H1 (cell line): ENCODE data around the gene TRAPPC2L. TPM values are rescaled to one million over a fixed set of nuclear protein-coding genes. Genes with fewer than 3 reads are reported as not detected.

Source experiments
- CTCF ChIA-PET: fragments of 300-600 bp; sonication (Branson Sonifier 250); formaldehyde crosslinking; loops from one replicate; lab custom pipeline; 2021; ENCODE audit not compliant: partially characterized antibody; lab: Charles Lee
- POLR2A ChIA-PET: fragments of 300-600 bp; sonication (Branson Sonifier 250); formaldehyde crosslinking; loops from one replicate; lab custom pipeline; 2021; ENCODE audit warnings: inconsistent platforms; ENCODE audit not compliant: partially characterized antibody; lab: Charles Lee
- DNase-seq, 2 experiments: peaks; one replicate each; pipeline versions ENCODE4 v3.0.0 to v3.0.0-alpha.2; 2010 to 2022; ENCODE audit warnings: low spot score in 2 of 2, low read depth in 1 of 2, mixed read lengths in 1 of 2
- FAIRE-seq: peaks from 2 replicates; lab custom pipeline; 2011; peaks lifted over from hg19 to GRCh38; lab: Jason Lieb, UNC
- H2AFZ ChIP-seq: 2 replicates; pipeline ENCODE4 v1.8.1; 2012; ENCODE audit warnings: low read length, inconsistent platforms
- H2AK5ac ChIP-seq: 2 replicates; pipeline ENCODE4 v1.6.1; 2013; ENCODE audit warnings: low read depth, low read length
- H2BK120ac ChIP-seq: replicated peaks from 2 replicates; pipeline ENCODE3; 2013; ENCODE audit warnings: low read depth, low read length, inconsistent platforms
- H2BK12ac ChIP-seq: 2 replicates; pipeline ENCODE4 v1.6.1; 2013; ENCODE audit warnings: low read depth, low read length
- H2BK15ac ChIP-seq: 2 replicates; pipeline ENCODE4 v1.6.1; 2013; ENCODE audit warnings: low read length
- H2BK20ac ChIP-seq: 2 replicates; pipeline ENCODE4 v1.6.1; 2013; ENCODE audit warnings: low read length
- H2BK5ac ChIP-seq: 2 replicates; pipeline ENCODE4 v1.6.1; 2013; ENCODE audit warnings: low read depth, low read length
- H3K14ac ChIP-seq: 2 replicates; pipeline ENCODE4 v1.6.1; 2013; ENCODE audit warnings: inconsistent platforms; ENCODE audit not compliant: insufficient read length
- H3K18ac ChIP-seq: 2 replicates; pipeline ENCODE4 v1.6.1; 2013; ENCODE audit warnings: low read length; ENCODE audit errors: extremely low read depth
- H3K23ac ChIP-seq: 2 replicates; pipeline ENCODE4 v1.6.1; 2013; ENCODE audit warnings: inconsistent platforms; ENCODE audit not compliant: insufficient read length
- H3K23me2 ChIP-seq: 2 replicates; pipeline ENCODE4 v1.6.1; 2013; ENCODE audit warnings: low read depth, low read length
- H3K27ac ChIP-seq: 2 replicates; pipeline ENCODE4 v1.6.1; 2011; ENCODE audit warnings: low read depth, low read length, inconsistent platforms
- H3K27me3 ChIP-seq, 4 experiments: replicated peaks in 1 of 4; 1 replicate in 1 of 4; 2 replicates in 3 of 4; pipeline versions ENCODE4 v1.6.1 to v1.8.1; 2011 to 2013; ENCODE audit warnings: low read length in 3 of 4, mild to moderate bottlenecking in 3 of 4, inconsistent platforms in 2 of 4, mixed read lengths in 2 of 4, moderate library complexity in 1 of 4; ENCODE audit not compliant: control insufficient read depth in 3 of 4, insufficient read depth in 3 of 4; ENCODE audit errors: extremely low read depth in 1 of 4
- H3K36me3 ChIP-seq, 4 experiments: 2 replicates each; pipeline versions ENCODE4 v1.6.1 to v1.8.1; 2011 to 2013; ENCODE audit warnings: mild to moderate bottlenecking in 4 of 4, low read length in 3 of 4, moderate library complexity in 2 of 4, control low read depth in 1 of 4, inconsistent platforms in 1 of 4; ENCODE audit not compliant: insufficient read depth in 4 of 4, control insufficient read depth in 2 of 4
- H3K4ac ChIP-seq: replicated peaks from 2 replicates; pipeline ENCODE3; 2013; ENCODE audit warnings: low read length, low read depth, mixed read lengths, inconsistent platforms; ENCODE audit not compliant: insufficient read length
- H3K4me1 ChIP-seq, 4 experiments: replicated peaks in 1 of 4; 1 replicate in 1 of 4; 2 replicates in 3 of 4; pipeline versions ENCODE4 v1.6.1 to v1.8.1; 2011 to 2013; ENCODE audit warnings: low read length in 3 of 4, inconsistent platforms in 2 of 4, mixed read lengths in 1 of 4; ENCODE audit not compliant: insufficient read depth in 4 of 4, control insufficient read depth in 3 of 4
- H3K4me2 ChIP-seq, 2 experiments: 2 replicates each; pipeline versions ENCODE4 v1.6.1 to v1.8.1; 2011 to 2013; ENCODE audit warnings: low read depth in 2 of 2, low read length in 2 of 2, control low read depth in 1 of 2, inconsistent platforms in 1 of 2, mild to moderate bottlenecking in 1 of 2; ENCODE audit not compliant: insufficient read depth in 1 of 2
- H3K4me3 ChIP-seq, 4 experiments: fragments of 200-600, 300-600 bp in 1 of 4; sonication (generic), shearing (Covaris generic), sonication (Bioruptor Twin) in 1 of 4; 2 replicates each; pipeline versions ENCODE4 v1.5.1 to v1.8.1; 2011 to 2016; ENCODE audit warnings: low read length in 4 of 4, low read depth in 3 of 4, control low read depth in 2 of 4, inconsistent platforms in 2 of 4, mild to moderate bottlenecking in 2 of 4, mixed read lengths in 1 of 4, moderate library complexity in 1 of 4; ENCODE audit not compliant: insufficient read depth in 2 of 4; ENCODE audit errors: extremely low read depth in 1 of 4
- H3K56ac ChIP-seq: replicated peaks from 2 replicates; pipeline ENCODE3; 2013; ENCODE audit warnings: low read depth, mild to moderate bottlenecking, mixed read lengths, low read length, inconsistent platforms; ENCODE audit not compliant: insufficient read length
- H3K79me1 ChIP-seq: 2 replicates; pipeline ENCODE4 v1.6.1; 2013; ENCODE audit warnings: low read depth, low read length, control low read depth
- H3K79me2 ChIP-seq, 2 experiments: 2 replicates each; pipeline versions ENCODE4 v1.6.1 to v1.8.1; 2012 to 2013; ENCODE audit warnings: low read length in 2 of 2, mild to moderate bottlenecking in 2 of 2, inconsistent platforms in 1 of 2; ENCODE audit not compliant: insufficient read depth in 2 of 2, control insufficient read depth in 1 of 2
- H3K9ac ChIP-seq, 4 experiments: replicated peaks in 1 of 4; 1 replicate in 1 of 4; 2 replicates in 3 of 4; pipeline versions ENCODE4 v1.6.1 to v1.8.1; 2011 to 2013; ENCODE audit warnings: low read depth in 3 of 4, low read length in 3 of 4, control low read depth in 2 of 4, mild to moderate bottlenecking in 2 of 4, moderate library complexity in 2 of 4, inconsistent platforms in 1 of 4; ENCODE audit errors: extremely low read depth in 1 of 4
- H3K9me3 ChIP-seq, 2 experiments: 2 replicates each; pipeline versions ENCODE4 v1.6.1 to v1.8.1; 2012 to 2013; ENCODE audit warnings: mild to moderate bottlenecking in 2 of 2, moderate library complexity in 2 of 2, control low read depth in 1 of 2, inconsistent platforms in 1 of 2, low read depth in 1 of 2, low read length in 1 of 2, mixed read lengths in 1 of 2; ENCODE audit not compliant: insufficient read depth in 2 of 2
- H4K20me1 ChIP-seq, 2 experiments: replicated peaks in 1 of 2; 2 replicates each; pipeline versions ENCODE3 to v1.8.1; 2011 to 2013; ENCODE audit warnings: inconsistent platforms in 2 of 2, low read length in 2 of 2, mild to moderate bottlenecking in 1 of 2; ENCODE audit not compliant: insufficient read depth in 2 of 2, control insufficient read depth in 1 of 2
- H4K5ac ChIP-seq: 2 replicates; pipeline ENCODE4 v1.6.1; 2013; ENCODE audit warnings: low read length, low read depth, mixed read lengths, inconsistent platforms; ENCODE audit not compliant: insufficient read length
- H4K8ac ChIP-seq: 2 replicates; pipeline ENCODE4 v1.8.0; 2013; ENCODE audit warnings: mild to moderate bottlenecking, moderate library complexity, low read length, inconsistent platforms; ENCODE audit not compliant: insufficient read depth; ENCODE audit errors: extremely low read depth
- H4K91ac ChIP-seq: replicated peaks from 2 replicates; pipeline ENCODE3; 2013; ENCODE audit warnings: low read length, mixed read lengths, inconsistent platforms; ENCODE audit not compliant: insufficient read length
- CTBP2 ChIP-seq: IDR thresholded peaks from 2 replicates; pipeline ENCODE4 v1.7.0; 2011; ENCODE audit warnings: borderline replicate concordance, mild to moderate bottlenecking, moderate library complexity, mixed read lengths, low read length; ENCODE audit not compliant: insufficient read depth, insufficient read length
- GABPA ChIP-seq: IDR thresholded peaks from 2 replicates; pipeline ENCODE4 v1.6.1; 2011; ENCODE audit warnings: mild to moderate bottlenecking, low read length, moderate library complexity, borderline replicate concordance; ENCODE audit not compliant: insufficient read depth
- SP4 ChIP-seq: IDR thresholded peaks from 2 replicates; pipeline ENCODE4 v1.6.1; 2012; ENCODE audit warnings: low read length, inconsistent platforms
- WGBS, 2 experiments: shearing (Covaris generic) in 1 of 2; methylation state at CpG; one replicate each; pipeline versions ENCODE4 v1.1.6 to v1.1.7; 2013 to 2015; ENCODE audit warnings: low lambda C conversion rate in 2 of 2, mixed read lengths in 2 of 2, inconsistent platforms in 1 of 2, low coverage in 1 of 2, missing lambda C conversion rate in 1 of 2; ENCODE audit not compliant: insufficient replicate concordance in 2 of 2, insufficient coverage in 1 of 2, insufficient read length in 1 of 2; ENCODE audit errors: extremely low coverage in 1 of 2, missing lambda C conversion rate in 1 of 2; 5-methylcytosine and 5-hydroxymethylcytosine counted together
- polyA plus RNA-seq, 7 experiments: library from polyadenylated mRNA; depleted of rRNA in 3 of 7; stranded (reverse) in 5 of 7; unstranded in 2 of 7; fragments of >200 nt in 5 of 7; fragments of 200-250 nt in 2 of 7; gene quantifications; 1 replicate in 5 of 7; 2 replicates in 1 of 7; 4 replicates in 1 of 7; pipeline versions ENCODE4 v1.2.1 to v1.2.3, GENCODE V29; 2011 to 2013; ENCODE audit warnings: missing spikeins in 2 of 7, mixed read lengths in 2 of 7
- total RNA-seq: library from RNA; stranded (reverse); fragmentation: NEBNext Ultra II Directional; extraction: Animal tissue kit (Norgen Biotek cat#: 25700); gene quantifications from 2 replicates; pipeline ENCODE4 v1.2.1, GENCODE V29; 2021

TRAPPC2L gene
- total and polyA plus RNA-seq, 2 of the 8 experiments (the other 6 are each of a cell fraction or from before 2014, with no cell fraction given), result 98.7 to 133 TPM

DNA sequence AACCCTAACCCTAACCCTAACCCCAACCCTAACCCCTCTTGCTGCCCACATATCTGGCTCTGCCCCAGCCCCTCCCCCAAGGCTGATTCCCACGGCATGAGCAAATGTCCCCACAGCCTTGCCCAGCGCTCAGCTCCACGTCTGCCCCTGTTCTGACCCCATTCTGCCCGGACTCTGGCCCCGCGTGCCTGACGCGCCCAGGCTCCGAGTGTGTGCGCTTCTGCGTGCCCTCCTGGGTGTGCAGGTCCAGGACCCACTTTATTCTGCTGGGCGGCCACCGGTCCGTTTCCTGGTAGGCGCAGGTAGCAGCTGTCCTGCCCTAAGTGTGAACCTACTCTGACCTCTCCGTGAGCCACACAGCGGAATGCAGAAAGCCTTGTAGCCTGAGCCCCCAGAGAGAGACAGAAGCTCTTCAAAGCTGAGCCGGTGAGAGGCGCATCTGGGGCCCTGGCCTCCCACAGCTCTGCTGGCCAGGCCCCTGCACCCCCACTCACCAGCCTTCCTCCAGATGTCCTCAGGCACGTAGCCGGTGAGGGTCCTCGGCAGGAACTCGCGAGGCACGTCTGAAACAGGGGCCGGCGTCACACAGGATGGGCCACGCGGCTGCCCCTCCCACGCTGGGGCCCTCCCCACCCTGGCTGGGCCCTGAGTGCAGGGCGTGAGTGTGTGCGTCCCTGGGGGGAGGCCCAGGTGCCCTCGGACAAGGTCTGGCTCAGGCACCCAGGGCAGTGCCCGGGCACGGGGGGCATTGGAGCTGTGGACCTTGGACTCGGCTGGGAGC lies 23.5 kb downstream of the TRAPPC2L start:
- WGBS, 2 experiments, result 88% methylated on average over 32 of the region's 36 CpGs; no CpG with 5 or more reads in 1 of the 2 experiments
- no peak overlapping the region for H2AK5ac ChIP-seq
- H3K9me3 ChIP-seq, result no peaks in the 10 kb centered on the region
- 0 out of 7 replicates have a peak overlapping the region, but pooled peaks of 1 of the 4 experiments have one; percentile 6 for H3K9ac ChIP-seq
- H2BK5ac ChIP-seq, result no peak overlapping the region; the same call in 1 of the 2 replicates
- H4K20me1 ChIP-seq, result peaks cover 0 to 4% of the 10 kb centered on the region in 2 experiments
- peak overlapping the region in 1 of 2 experiments; percentile 30; a peak in 1 of 4 replicates for H3K4me2 ChIP-seq
- peak overlapping the region; percentile 75 for H4K8ac ChIP-seq
- H3K4me3 ChIP-seq, result no peak overlapping the region
- POLR2A ChIA-PET, result interaction anchor here (0.7 to 1.5 kb wide), 7 partner anchors 23 to 70 kb away, joined by 3 to 5 read pairs (median 4); partner anchors contain the start of genes APRT, GALNS and TRAPPC2L
- no peak overlapping the region for H2AFZ ChIP-seq
- peak overlapping the region; percentile 15 for H4K5ac ChIP-seq
- no peak overlapping the region for H3K14ac ChIP-seq
- DNase-seq (no peak), FAIRE-seq (no peak)
- peak overlapping the region; percentile 59 for H3K4ac ChIP-seq
- H3K23me2 ChIP-seq, result no peaks in the 10 kb centered on the region; the same call in 1 of the 2 replicates
- no peak overlapping the region for H2BK120ac ChIP-seq
- no peak overlapping the region for H3K56ac ChIP-seq
- no peak overlapping the region for H2BK20ac ChIP-seq
- no peak overlapping the region for H3K23ac ChIP-seq
- peaks cover 0 to 7% (median 1%) of the 10 kb centered on the region in 4 experiments; a peak in 2 of 7 replicates for H3K27me3 ChIP-seq
- peak overlapping the region; percentile 61; the same call in 1 of the 2 replicates for H2BK15ac ChIP-seq
- no peak for TF ChIP-seq SP4
- TF ChIP-seq CTBP2, result no peak
- 0 out of 2 replicates have a peak, but pooled peaks have one; percentile 6 for TF ChIP-seq GABPA
- H3K79me1 ChIP-seq, result no peaks in the 10 kb centered on the region; the same call in 1 of the 2 replicates
- CTCF ChIA-PET, result interaction anchor here (0.6 to 4.4 kb wide), 18 partner anchors 10 to 337 kb away, joined by 3 to 15 read pairs (median 3); partner anchors contain the start of gene ZNF778
- peak overlapping the region; percentile 32 for H3K18ac ChIP-seq
- H3K36me3 ChIP-seq, result no peaks in the 10 kb centered on the region
- no peak overlapping the region for H2BK12ac ChIP-seq
- peak overlapping the region; percentile 40 for H4K91ac ChIP-seq
- peaks cover 0 to 9% (median 4%) of the 10 kb centered on the region in 4 experiments; a peak in 4 of 7 replicates for H3K4me1 ChIP-seq
- H3K27ac ChIP-seq, result no peak overlapping the region
- H3K79me2 ChIP-seq, result no peaks in the 10 kb centered on the region
